Measurements from ENCODE around the gene VOPP1.

GRCh38 chr7:55485501-55486191, 86.7 kb downstream of the VOPP1 start:
- TF ChIP-seq POLR2AphosphoS5 (IDR thresholded peaks at IDR 0.05; ENCODE audit: low read depth, low read length) (no peak), MAX (IDR thresholded peaks at IDR 0.05) (no peak), CTCF (IDR thresholded peaks at IDR 0.05 in 2 of 3, conservative IDR thresholded peaks at IDR 0.05 in 1 of 3; ENCODE audit: borderline replicate concordance in 1 of 3, insufficient read depth in 1 of 3, low read depth in 2 of 3, low read length in 2 of 3) (no peak), ZNF274 (IDR thresholded peaks at IDR 0.05; ENCODE audit: low read depth, low read length) (no peak), EZH2 (IDR thresholded peaks at IDR 0.05) (no peak), CEBPB (IDR thresholded peaks at IDR 0.05; ENCODE audit: low read depth) (no peak), POLR2A (IDR thresholded peaks at IDR 0.05; ENCODE audit: borderline replicate concordance, extremely low read depth, insufficient read depth, insufficient read length) (no peak), SP1 (IDR thresholded peaks at IDR 0.05; ENCODE audit: low read depth) (no peak), YY1 (IDR thresholded peaks at IDR 0.05; ENCODE audit: extremely low read depth, insufficient replicate concordance, low read depth, low read length) (no peak), TCF7L2 (IDR thresholded peaks at IDR 0.05; ENCODE audit: borderline replicate concordance, extremely low read depth, insufficient read depth, insufficient read length) (no peak), SIN3A (IDR thresholded peaks at IDR 0.05; ENCODE audit: low read depth) (no peak)

Data from HCT116 (cell line).